Activated naive CD4-positive, alpha-beta T cell treated with anti-CD3 and anti-CD28 coated beads, Interleukin-2, amount 50 U/mL, for 24 hours (primary cell): Measurements from ENCODE around the gene OSGEPL1.

Experiments used
- H3K27ac Mint-ChIP-seq: one replicate; pipeline ENCODE4 v1.8.0; 2021; ENCODE audit warnings: mild to moderate bottlenecking, mixed read lengths
- H3K27me3 Mint-ChIP-seq: one replicate; pipeline ENCODE4 v1.8.0; 2021; ENCODE audit warnings: mixed read lengths
- H3K36me3 Mint-ChIP-seq: one replicate; pipeline ENCODE4 v1.8.0; 2021; ENCODE audit warnings: mixed read lengths
- H3K4me1 Mint-ChIP-seq: one replicate; pipeline ENCODE4 v1.8.0; 2021; ENCODE audit warnings: mixed read lengths
- H3K4me3 Mint-ChIP-seq: one replicate; pipeline ENCODE4 v1.8.0; 2021; ENCODE audit warnings: mild to moderate bottlenecking, mixed read lengths
- H3K9me3 Mint-ChIP-seq: one replicate; pipeline ENCODE4 v1.8.0; 2021; ENCODE audit warnings: mixed read lengths

Gene OSGEPL1

DNA sequence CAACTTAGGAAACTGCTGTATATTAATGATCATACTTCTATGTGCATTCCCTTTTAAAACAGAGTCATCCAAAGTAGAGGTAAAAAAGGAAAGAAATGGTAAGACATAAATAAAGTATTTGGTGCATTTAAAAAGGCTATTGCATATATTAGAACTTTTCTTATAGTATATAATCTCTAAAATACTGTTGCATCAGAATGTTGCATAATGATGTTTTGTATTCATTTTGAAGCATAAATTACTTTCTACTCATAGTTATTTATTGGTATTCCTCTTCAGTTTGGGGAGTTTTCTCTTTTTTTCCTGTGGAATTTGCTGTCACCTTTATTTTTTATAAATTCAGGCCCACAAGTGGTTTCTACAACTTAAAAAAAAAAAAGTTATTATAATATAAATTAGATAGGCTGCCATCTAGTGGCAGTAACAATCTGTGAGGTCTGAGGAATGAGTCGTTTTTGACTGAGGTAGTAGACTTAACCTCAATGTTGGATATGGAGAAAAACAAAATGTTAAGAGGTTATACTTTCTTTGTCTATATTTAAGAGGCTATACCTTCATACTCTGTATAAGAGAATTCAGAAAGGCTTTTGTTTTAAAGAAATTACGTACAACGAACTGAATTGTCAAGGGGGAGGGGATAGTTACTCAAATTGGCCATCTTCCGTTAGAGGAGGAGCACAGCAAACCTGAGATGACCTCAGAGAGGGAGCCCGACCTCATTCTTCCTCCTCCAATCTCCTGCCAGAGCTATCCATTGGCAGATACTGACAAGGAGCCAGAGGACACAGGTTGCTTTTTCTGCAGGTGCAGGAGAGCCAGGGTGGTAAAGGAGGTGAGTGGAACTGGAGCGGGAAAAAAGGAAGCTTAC, 64.3 kb downstream of the OSGEPL1 start:
- H3K27ac Mint-ChIP-seq, result no peak overlapping the region
- no peaks in the 10 kb centered on the region for H3K9me3 Mint-ChIP-seq
- H3K27me3 Mint-ChIP-seq, result no peaks in the 10 kb centered on the region
- no peak overlapping the region for H3K4me3 Mint-ChIP-seq
- peaks cover 3% of the 10 kb centered on the region for H3K4me1 Mint-ChIP-seq
- peaks cover 2% of the 10 kb centered on the region for H3K36me3 Mint-ChIP-seq
